NCI-H1694 (cell line): ENCODE data around the gene CACNA2D1.
A peak's percentile ranks its signal among the peaks of the same experiment; 100 is the strongest.

Experiments
- DNase-seq: peaks from one replicate; lab custom pipeline; 2025; lab: John Stamatoyannopoulos, UW

The CACNA2D1 gene

GRCh38 chr7:81960026-81960425 is 483.6 kb downstream of the CACNA2D1 start:
- DNase-seq, result no peak

- DNase-seq, result no peak
Observed at GRCh38 chr7:81957517-81957916, 486.1 kb downstream of the CACNA2D1 start.

GRCh38 chr7:81956520-81956919 is 487.1 kb downstream of the CACNA2D1 start:
- DNase-seq, result peak; percentile 17

- DNase-seq, result no peak
Observed at GRCh38 chr7:81949306-81949705, 494.3 kb downstream of the CACNA2D1 start.

- DNase-seq, result no peak
Observed at GRCh38 chr7:81944058-81944457, 499.5 kb downstream of the CACNA2D1 start.

- DNase-seq, result no peak
Observed at GRCh38 chr7:81937091-81937490, 506.5 kb downstream of the CACNA2D1 start.

- DNase-seq, result no peak
Observed at GRCh38 chr7:81934596-81935301, 508.8 kb downstream of the CACNA2D1 start.

GRCh38 chr7:81932936-81933335 is 510.6 kb downstream of the CACNA2D1 start:
- no peak for DNase-seq

- DNase-seq, result no peak
Observed at GRCh38 chr7:81929386-81929785, 514.2 kb downstream of the CACNA2D1 start.

- DNase-seq, result no peak
Observed at GRCh38 chr7:81926154-81926553, 517.4 kb downstream of the CACNA2D1 start.

GRCh38 chr7:81925530-81925929 is 518.0 kb downstream of the CACNA2D1 start:
- no peak for DNase-seq

GRCh38 chr7:81924494-81924893 is 519.1 kb downstream of the CACNA2D1 start:
- no peak for DNase-seq

- no peak for DNase-seq
Observed at GRCh38 chr7:81919494-81919893, 524.1 kb downstream of the CACNA2D1 start.

- DNase-seq, result no peak
Observed at GRCh38 chr7:81908220-81908619, 535.4 kb downstream of the CACNA2D1 start.

GRCh38 chr7:81903115-81903514 is 540.5 kb downstream of the CACNA2D1 start:
- no peak for DNase-seq

- DNase-seq, result no peak
Observed at GRCh38 chr7:81902536-81902935, 541.0 kb downstream of the CACNA2D1 start.
